WERI-Rb-1 (cell line): ENCODE results near the gene NFATC1.

Experiments used
- DNase-seq: peaks from one replicate; pipeline ENCODE4 v3.0.0-alpha.2; 2020
- H3K27ac ChIP-seq: fragments of 250-450 bp; sonication (Bioruptor Pico); 2 replicates; pipeline ENCODE4 v1.5.1; 2020; ENCODE audit warnings: mild to moderate bottlenecking, moderate library complexity
- H3K27me3 ChIP-seq: fragments of 250-450 bp; sonication (Bioruptor Pico); 2 replicates; pipeline ENCODE4 v1.5.1; 2021; ENCODE audit warnings: mild to moderate bottlenecking, low read depth, moderate library complexity; ENCODE audit not compliant: insufficient read depth, severe bottlenecking
- H3K36me3 ChIP-seq: fragments of 250-450 bp; sonication (Bioruptor Pico); 2 replicates; pipeline ENCODE4 v1.5.1; 2020; ENCODE audit warnings: mild to moderate bottlenecking, moderate library complexity
- H3K4me3 ChIP-seq: 2 replicates; pipeline ENCODE4 v1.5.1; 2011; ENCODE audit warnings: low read depth, mild to moderate bottlenecking, control low read depth, low read length
- H3K9me3 ChIP-seq: fragments of 250-450 bp; sonication (Bioruptor Pico); 2 replicates; pipeline ENCODE4 v1.5.1; 2021; ENCODE audit warnings: mild to moderate bottlenecking, moderate library complexity; ENCODE audit not compliant: severe bottlenecking
- CTCF ChIP-seq: IDR thresholded peaks from 2 replicates; pipeline ENCODE4 v1.5.1; 2011; ENCODE audit warnings: low read depth, mild to moderate bottlenecking, control low read depth, inconsistent platforms, low read length

Gene NFATC1

GRCh38 chr18:79450289-79451080 is 54.8 kb downstream of the NFATC1 start:
- no peaks in the 10 kb centered on the region for H3K27me3 ChIP-seq
- no peak for TF ChIP-seq CTCF
- no peak for DNase-seq
- H3K27ac ChIP-seq = no peak overlapping the region
- H3K9me3 ChIP-seq = no peaks in the 10 kb centered on the region
- H3K4me3 ChIP-seq = no peak overlapping the region
- peaks cover 69% of the 10 kb centered on the region for H3K36me3 ChIP-seq

DNA sequence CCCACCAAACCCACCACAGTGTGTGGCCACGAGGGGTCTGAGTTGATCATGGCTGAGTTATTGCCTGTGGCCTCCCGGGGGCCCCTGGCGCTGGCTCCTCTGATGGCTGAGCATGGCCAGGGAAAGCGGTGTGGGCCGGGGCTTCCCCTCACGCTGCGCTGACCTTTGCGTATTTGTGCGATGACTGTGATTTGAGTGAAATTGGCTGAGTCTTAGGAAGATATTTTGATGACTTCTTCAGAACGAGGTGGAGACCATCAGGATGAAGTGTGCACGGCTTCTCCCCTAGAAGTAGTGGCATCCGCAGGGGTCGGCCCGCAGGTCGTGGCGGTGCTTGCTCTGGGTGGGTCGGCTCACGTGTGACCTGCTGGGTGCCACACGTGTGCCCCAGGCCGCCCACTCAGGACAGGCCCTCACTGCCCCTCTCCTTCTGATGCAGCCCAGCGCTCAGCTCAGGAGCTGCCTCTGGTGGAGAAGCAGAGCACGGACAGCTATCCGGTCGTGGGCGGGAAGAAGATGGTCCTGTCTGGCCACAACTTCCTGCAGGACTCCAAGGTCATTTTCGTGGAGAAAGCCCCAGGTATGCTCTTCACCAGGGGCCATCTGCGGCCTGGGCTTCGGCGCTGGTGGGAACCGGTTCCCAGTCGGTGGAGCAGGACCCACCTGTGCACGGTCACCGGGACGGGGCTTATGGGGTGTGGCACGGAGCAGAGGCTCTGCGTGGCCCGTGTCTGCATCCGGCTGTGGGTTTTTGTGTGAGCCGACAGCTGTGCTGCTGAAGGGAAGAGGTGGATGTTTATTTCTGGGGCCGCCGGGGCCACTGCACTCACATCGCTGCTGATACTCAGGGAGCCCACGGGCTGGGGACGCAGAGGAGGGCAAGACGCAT is 55.8 kb downstream of the NFATC1 start:
- peaks cover 64% of the 10 kb centered on the region for H3K36me3 ChIP-seq
- H3K4me3 ChIP-seq = no peak overlapping the region
- H3K9me3 ChIP-seq = no peaks in the 10 kb centered on the region
- peak; percentile 18; the same call in 1 of the 2 replicates for TF ChIP-seq CTCF
- no peak overlapping the region for H3K27ac ChIP-seq
- DNase-seq = no peak
- no peaks in the 10 kb centered on the region for H3K27me3 ChIP-seq

GRCh38 chr18:79452190-79452990 is 56.7 kb downstream of the NFATC1 start:
- Histone ChIP-seq H3K4me3 (no peak overlapping the region), H3K27me3 (no peaks in the 10 kb centered on the region), H3K27ac (no peak overlapping the region), H3K9me3 (no peaks in the 10 kb centered on the region), H3K36me3 (peaks cover 64% of the 10 kb centered on the region)
- no peak for TF ChIP-seq CTCF
- DNase-seq = no peak

GRCh38 chr18:79452991-79453645 is 57.4 kb downstream of the NFATC1 start:
- H3K9me3 ChIP-seq = no peaks in the 10 kb centered on the region
- peaks cover 67% of the 10 kb centered on the region for H3K36me3 ChIP-seq
- H3K27me3 ChIP-seq = no peaks in the 10 kb centered on the region
- H3K4me3 ChIP-seq = no peak overlapping the region
- no peak overlapping the region for H3K27ac ChIP-seq
- no peak for DNase-seq
- TF ChIP-seq CTCF = no peak
